Caco-2 (cell line): Measurements from ENCODE around the gene ROBO1. TPM values are rescaled to one million over a fixed set of nuclear protein-coding genes. Genes with fewer than 3 reads are reported as not detected.

Experiments used
- BruUV-seq: library from RNA; stranded (reverse); fragments of 400-500 nt; replicated peaks from 2 replicates; lab custom pipeline; 2021; lab: Mats Ljungman, UMichigan
- CTCF ChIA-PET: fragments of 300-600 bp; sonication (Branson Sonifier 250); formaldehyde crosslinking; loops from one replicate; lab custom pipeline; 2022; ENCODE audit warnings: antibody characterized with exemption; lab: Charles Lee
- POLR2A ChIA-PET: fragments of 300-600 bp; sonication (Branson Sonifier 250); formaldehyde crosslinking; loops from one replicate; lab custom pipeline; 2022; ENCODE audit warnings: antibody characterized with exemption; lab: Charles Lee
- DNase-seq, 2 experiments: peaks; one replicate each; pipeline versions ENCODE4 v3.0.0 to v3.0.0-alpha.2; 2020 to 2022
- H3K27me3 ChIP-seq: replicated peaks from 2 replicates; pipeline ENCODE4 v1.6.0; 2011; ENCODE audit warnings: low read length; ENCODE audit not compliant: control insufficient read depth, insufficient read depth
- H3K36me3 ChIP-seq: 2 replicates; pipeline ENCODE4 v1.5.1; 2011; ENCODE audit warnings: low read length; ENCODE audit not compliant: control insufficient read depth, insufficient read depth
- H3K4me1 ChIP-seq: fragments of 250-450 bp; sonication (Bioruptor Pico); 2 replicates; pipeline ENCODE4 v1.5.1; 2020; ENCODE audit warnings: mild to moderate bottlenecking
- H3K4me3 ChIP-seq: 2 replicates; pipeline ENCODE4 v1.5.1; 2011; ENCODE audit warnings: low read depth, mild to moderate bottlenecking, control low read depth, low read length
- H3K9me3 ChIP-seq: fragments of 250-450 bp; sonication (Bioruptor Pico); 2 replicates; pipeline ENCODE4 v1.5.1; 2020; ENCODE audit warnings: mild to moderate bottlenecking, moderate library complexity
- H3K27ac Mint-ChIP-seq: one replicate; pipeline ENCODE4 v1.8.0; 2022; ENCODE audit warnings: mixed read lengths; ENCODE audit not compliant: unreplicated experiment
- H3K27me3 Mint-ChIP-seq: one replicate; pipeline ENCODE4 v1.8.0; 2022; ENCODE audit warnings: mixed read lengths; ENCODE audit not compliant: insufficient read depth, unreplicated experiment
- H3K36me3 Mint-ChIP-seq: one replicate; pipeline ENCODE4 v1.8.0; 2022; ENCODE audit warnings: mild to moderate bottlenecking, mixed read lengths; ENCODE audit not compliant: insufficient read depth, unreplicated experiment
- H3K4me1 Mint-ChIP-seq: one replicate; pipeline ENCODE4 v1.8.0; 2022; ENCODE audit warnings: low read depth, mixed read lengths; ENCODE audit not compliant: unreplicated experiment
- H3K4me3 Mint-ChIP-seq: one replicate; pipeline ENCODE4 v1.8.0; 2022; ENCODE audit warnings: mild to moderate bottlenecking, moderate library complexity, mixed read lengths; ENCODE audit not compliant: unreplicated experiment
- H3K9me3 Mint-ChIP-seq: one replicate; pipeline ENCODE4 v1.8.0; 2022; ENCODE audit warnings: mixed read lengths; ENCODE audit not compliant: unreplicated experiment
- intact Hi-C: fragments of 100-400 bp; cut with micrococcal nuclease; formaldehyde crosslinking; loops from one replicate; pipeline ENCODE4 v1.10.0; 2022; ENCODE audit not compliant: unreplicated experiment
- total RNA-seq: library from RNA; stranded (reverse); gene quantifications from 2 replicates; pipeline ENCODE4 v1.2.3, GENCODE V29; 2022
- TF ChIP-seq, protein P1 (sequence below), 2 experiments: fragments of 200-600 bp in 1 of 2; IDR thresholded peaks; 1 replicate in 1 of 2; 2 replicates in 1 of 2; pipeline versions ENCODE4 v1.5.1 to v1.8.0; 2011 to 2022; ENCODE audit warnings: antibody characterized with exemption in 1 of 2, control low read depth in 1 of 2, inconsistent platforms in 1 of 2, low read depth in 1 of 2, low read length in 1 of 2, mild to moderate bottlenecking in 1 of 2, moderate library complexity in 1 of 2; ENCODE audit not compliant: insufficient read depth in 1 of 2, severe bottlenecking in 1 of 2, unreplicated experiment in 1 of 2

ROBO1 gene
- total RNA-seq, 1 experiment from 2014 or later = 1.8 TPM

- DNase-seq = no peak
- Histone ChIP-seq H3K4me1 (no peaks in the 10 kb centered on the region), H3K27me3 (no peaks in the 10 kb centered on the region), H3K4me3 (no peak overlapping the region), H3K9me3 (no peaks in the 10 kb centered on the region), H3K36me3 (no peaks in the 10 kb centered on the region)
- no peaks in the 10 kb centered on the region for H3K27me3 Mint-ChIP-seq
- CTCF ChIA-PET = no interaction called here
- H3K27ac Mint-ChIP-seq = no peak overlapping the region
- intact Hi-C loops = no loop called here
- no peaks in the 10 kb centered on the region for H3K4me1 Mint-ChIP-seq
- no peaks in the 10 kb centered on the region for H3K36me3 Mint-ChIP-seq
- POLR2A ChIA-PET = no interaction called here
- H3K4me3 Mint-ChIP-seq = no peak overlapping the region
- H3K9me3 Mint-ChIP-seq = no peaks in the 10 kb centered on the region
- no TSS peak for BruUV-seq
- TF ChIP-seq, protein P1, sequence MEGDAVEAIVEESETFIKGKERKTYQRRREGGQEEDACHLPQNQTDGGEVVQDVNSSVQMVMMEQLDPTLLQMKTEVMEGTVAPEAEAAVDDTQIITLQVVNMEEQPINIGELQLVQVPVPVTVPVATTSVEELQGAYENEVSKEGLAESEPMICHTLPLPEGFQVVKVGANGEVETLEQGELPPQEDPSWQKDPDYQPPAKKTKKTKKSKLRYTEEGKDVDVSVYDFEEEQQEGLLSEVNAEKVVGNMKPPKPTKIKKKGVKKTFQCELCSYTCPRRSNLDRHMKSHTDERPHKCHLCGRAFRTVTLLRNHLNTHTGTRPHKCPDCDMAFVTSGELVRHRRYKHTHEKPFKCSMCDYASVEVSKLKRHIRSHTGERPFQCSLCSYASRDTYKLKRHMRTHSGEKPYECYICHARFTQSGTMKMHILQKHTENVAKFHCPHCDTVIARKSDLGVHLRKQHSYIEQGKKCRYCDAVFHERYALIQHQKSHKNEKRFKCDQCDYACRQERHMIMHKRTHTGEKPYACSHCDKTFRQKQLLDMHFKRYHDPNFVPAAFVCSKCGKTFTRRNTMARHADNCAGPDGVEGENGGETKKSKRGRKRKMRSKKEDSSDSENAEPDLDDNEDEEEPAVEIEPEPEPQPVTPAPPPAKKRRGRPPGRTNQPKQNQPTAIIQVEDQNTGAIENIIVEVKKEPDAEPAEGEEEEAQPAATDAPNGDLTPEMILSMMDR (IDR thresholded peaks at IDR 0.05; ENCODE audit: insufficient read depth in 1 of 2, low read depth in 1 of 2, low read length in 1 of 2, severe bottlenecking in 1 of 2, unreplicated experiment in 1 of 2) = no peak
These were observed 1018.7 kb downstream of the ROBO1 start for GRCh38 chr3:78749056-78749455.

DNA sequence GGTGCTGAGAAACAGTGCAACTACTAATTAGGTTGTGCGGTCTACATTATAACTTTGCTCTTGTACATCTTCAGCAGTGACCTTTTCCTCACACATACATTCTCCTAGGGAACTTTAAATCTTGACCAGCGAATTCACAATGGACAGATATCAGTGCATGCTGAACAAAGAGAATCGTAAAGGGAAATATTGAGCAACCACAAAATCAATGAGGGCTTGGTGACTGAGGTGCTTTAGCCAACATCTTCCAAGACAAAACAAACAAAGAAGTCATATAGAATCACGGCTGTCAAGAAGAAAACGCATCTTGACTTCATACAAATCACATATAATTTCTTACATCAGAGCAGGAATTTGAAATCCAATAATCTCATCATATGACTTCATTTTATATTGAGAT, 1022.0 kb downstream of the ROBO1 start:
- Mint-ChIP-seq H3K27me3 (no peaks in the 10 kb centered on the region), H3K9me3 (no peaks in the 10 kb centered on the region), H3K27ac (no peak overlapping the region), H3K4me1 (no peaks in the 10 kb centered on the region), H3K4me3 (no peak overlapping the region), H3K36me3 (no peaks in the 10 kb centered on the region)
- POLR2A ChIA-PET = no interaction called here
- no peak overlapping the region for H3K4me3 ChIP-seq
- H3K4me1 ChIP-seq = no peaks in the 10 kb centered on the region
- CTCF ChIA-PET = no interaction called here
- H3K9me3 ChIP-seq = no peaks in the 10 kb centered on the region
- intact Hi-C loops = no loop called here
- DNase-seq = no peak
- H3K36me3 ChIP-seq = no peaks in the 10 kb centered on the region
- BruUV-seq = no TSS peak
- TF ChIP-seq, protein P1 (IDR thresholded peaks at IDR 0.05; ENCODE audit: insufficient read depth in 1 of 2, low read depth in 1 of 2, low read length in 1 of 2, severe bottlenecking in 1 of 2, unreplicated experiment in 1 of 2) = no peak
- no peaks in the 10 kb centered on the region for H3K27me3 ChIP-seq

- Mint-ChIP-seq H3K36me3 (no peaks in the 10 kb centered on the region), H3K27ac (no peak overlapping the region), H3K4me3 (no peak overlapping the region), H3K9me3 (no peaks in the 10 kb centered on the region), H3K4me1 (no peaks in the 10 kb centered on the region), H3K27me3 (no peaks in the 10 kb centered on the region)
- BruUV-seq = no TSS peak
- Histone ChIP-seq H3K4me1 (no peaks in the 10 kb centered on the region), H3K9me3 (no peaks in the 10 kb centered on the region), H3K27me3 (no peaks in the 10 kb centered on the region), H3K36me3 (no peaks in the 10 kb centered on the region), H3K4me3 (no peak overlapping the region)
- DNase-seq = no peak
- ChIA-PET CTCF (no interaction called here), POLR2A (no interaction called here)
- TF ChIP-seq, protein P1 (IDR thresholded peaks at IDR 0.05; ENCODE audit: insufficient read depth in 1 of 2, low read depth in 1 of 2, low read length in 1 of 2, severe bottlenecking in 1 of 2, unreplicated experiment in 1 of 2) = no peak
- intact Hi-C loops = no loop called here
These were observed 1025.3 kb downstream of the ROBO1 start for GRCh38 chr3:78742491-78742890.
